ENCODE data around the gene GPR45.

GPR45 gene

GRCh38 chr2:105254531-105255210 lies 13.1 kb downstream of the GPR45 start:
- DNase-seq (ENCODE audit: low spot score) = no peak

- no peak for DNase-seq (ENCODE audit: low spot score)
Measured at GRCh38 chr2:105255979-105256378, 14.4 kb downstream of the GPR45 start.

DNA sequence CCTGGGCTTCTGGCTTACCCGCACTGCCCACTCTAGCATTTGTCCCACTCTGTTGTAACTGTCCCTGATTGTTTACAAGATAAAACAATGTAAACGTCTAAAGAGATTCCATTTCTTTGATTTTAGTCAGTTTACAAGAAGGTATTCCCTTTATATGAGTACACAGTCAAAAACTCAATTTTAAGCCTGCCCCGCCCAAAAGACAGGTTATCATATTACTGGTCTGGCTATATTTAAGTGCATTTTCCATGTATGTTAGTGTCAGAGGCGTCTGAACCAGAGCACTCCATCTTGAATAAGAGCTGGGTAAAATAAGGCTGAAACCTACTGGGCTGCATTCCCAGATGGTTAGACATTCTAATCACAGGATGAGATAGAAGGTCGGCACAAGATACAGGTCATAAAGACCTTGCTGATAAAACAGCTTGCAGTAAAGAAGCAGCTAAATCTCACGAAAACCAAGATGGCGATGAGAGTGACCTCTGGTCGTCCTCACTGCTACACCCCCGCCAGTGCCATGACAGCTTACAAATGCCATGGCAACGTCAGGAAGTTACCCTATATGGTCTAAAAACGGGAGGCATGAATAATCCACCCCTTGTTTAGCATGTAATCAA lies 15.0 kb downstream of the GPR45 start:
- DNase-seq (ENCODE audit: low spot score) = no peak

GRCh38 chr2:105257981-105258380 lies 16.4 kb downstream of the GPR45 start:
- no peak for DNase-seq (ENCODE audit: low spot score)

- DNase-seq (ENCODE audit: low spot score) = no peak
Measured at GRCh38 chr2:105258835-105259350, 17.4 kb downstream of the GPR45 start.

GRCh38 chr2:105261061-105261460 lies 19.5 kb downstream of the GPR45 start:
- no peak for DNase-seq (ENCODE audit: low spot score)

GRCh38 chr2:105262651-105263091 lies 21.1 kb downstream of the GPR45 start:
- no peak for DNase-seq (ENCODE audit: low spot score)

GRCh38 chr2:105269426-105269825 lies 27.9 kb downstream of the GPR45 start:
- DNase-seq (ENCODE audit: low spot score) = no peak

DNA sequence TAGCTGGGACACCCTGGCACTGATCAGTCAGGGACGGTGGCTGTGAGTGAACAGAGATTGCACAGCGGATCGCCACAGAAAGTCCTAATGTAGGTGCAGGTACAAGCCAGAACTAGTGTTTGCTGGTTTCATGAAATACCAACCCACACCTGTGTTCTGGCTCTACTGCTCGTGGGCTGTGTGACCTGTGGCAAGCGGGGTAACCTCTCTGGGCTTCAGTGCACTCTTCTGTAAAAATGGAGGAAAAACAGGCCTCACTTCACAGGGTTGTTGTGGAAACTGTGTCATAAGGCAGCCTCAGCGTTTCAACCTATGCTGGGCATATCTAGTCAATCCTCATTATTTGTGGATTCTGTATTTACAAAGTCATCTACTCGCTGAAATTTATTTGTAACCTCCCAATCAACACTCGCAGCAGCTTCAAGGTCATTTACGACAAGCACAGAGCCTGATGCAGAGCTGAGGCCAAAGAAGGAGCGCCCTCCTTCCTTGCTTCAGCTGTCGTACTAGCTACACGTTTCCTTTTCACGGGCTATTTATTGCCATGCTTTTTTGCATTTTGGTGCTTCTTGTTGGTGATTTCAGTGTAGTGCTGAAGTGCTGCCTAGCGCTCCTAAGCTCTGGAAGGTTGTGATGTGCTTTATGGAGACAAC lies 30.0 kb downstream of the GPR45 start:
- DNase-seq (ENCODE audit: low spot score) = no peak

- no peak for DNase-seq (ENCODE audit: low spot score)
Measured at GRCh38 chr2:105272176-105272575, 30.6 kb downstream of the GPR45 start.

DNA sequence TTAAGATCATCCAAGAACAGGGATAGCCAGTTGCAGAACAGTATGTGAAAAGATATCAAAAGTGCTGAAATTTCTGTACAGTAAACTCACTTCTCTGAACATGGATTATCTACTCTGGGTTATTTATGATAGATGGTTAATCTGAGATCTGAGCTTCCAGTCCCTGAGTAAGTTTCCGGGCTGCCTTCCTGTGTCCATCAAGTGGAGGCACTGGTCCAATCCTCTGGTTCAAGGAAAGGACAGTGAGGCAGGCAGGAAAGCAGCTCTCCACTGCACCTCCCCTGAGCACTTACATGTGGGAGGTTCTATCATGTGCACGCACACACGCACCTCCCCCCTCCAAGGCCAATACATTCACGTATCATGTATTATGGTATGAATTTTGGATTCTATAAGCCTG lies 32.5 kb downstream of the GPR45 start:
- no peak for DNase-seq (ENCODE audit: low spot score)

DNA sequence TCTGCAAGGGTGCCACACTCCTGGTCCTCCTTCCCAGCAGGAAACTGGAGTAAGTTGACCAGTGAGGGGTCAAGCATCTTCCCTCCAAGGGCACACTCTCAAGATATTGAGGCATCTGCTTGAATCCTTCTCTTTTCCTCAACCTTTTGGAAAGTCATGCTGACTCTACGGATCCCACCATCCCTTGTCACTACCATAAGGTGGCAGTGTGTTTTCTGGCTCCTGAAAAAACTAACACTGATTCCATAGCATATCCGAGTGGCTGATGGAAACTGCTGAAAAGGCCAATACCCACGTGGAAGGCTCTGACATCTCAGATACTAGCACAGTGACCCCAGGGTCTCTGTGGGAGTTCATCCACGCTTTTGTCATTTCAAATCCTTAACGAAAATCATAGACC lies 37.1 kb downstream of the GPR45 start:
- no peak for DNase-seq (ENCODE audit: low spot score)

DNA sequence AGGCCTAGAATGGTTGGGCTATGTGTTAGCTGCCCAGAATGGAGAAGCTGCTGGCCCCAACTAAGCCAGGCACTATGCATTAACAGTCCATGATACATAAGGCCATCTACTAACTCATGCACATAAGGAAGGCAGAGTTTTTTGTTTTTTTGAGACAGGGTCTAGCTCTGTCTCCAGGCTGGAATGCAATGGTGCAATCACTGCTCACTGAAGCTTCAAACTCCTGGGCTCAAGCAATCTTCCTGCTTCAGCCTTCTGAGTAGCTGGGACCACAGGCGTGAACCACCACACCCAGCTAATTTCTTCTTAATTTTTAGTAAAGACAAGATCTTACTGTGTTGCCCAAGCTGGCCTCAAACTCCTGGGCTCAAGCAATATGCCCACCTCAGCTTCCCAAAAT lies 37.6 kb downstream of the GPR45 start:
- DNase-seq (ENCODE audit: low spot score) = no peak

DNA sequence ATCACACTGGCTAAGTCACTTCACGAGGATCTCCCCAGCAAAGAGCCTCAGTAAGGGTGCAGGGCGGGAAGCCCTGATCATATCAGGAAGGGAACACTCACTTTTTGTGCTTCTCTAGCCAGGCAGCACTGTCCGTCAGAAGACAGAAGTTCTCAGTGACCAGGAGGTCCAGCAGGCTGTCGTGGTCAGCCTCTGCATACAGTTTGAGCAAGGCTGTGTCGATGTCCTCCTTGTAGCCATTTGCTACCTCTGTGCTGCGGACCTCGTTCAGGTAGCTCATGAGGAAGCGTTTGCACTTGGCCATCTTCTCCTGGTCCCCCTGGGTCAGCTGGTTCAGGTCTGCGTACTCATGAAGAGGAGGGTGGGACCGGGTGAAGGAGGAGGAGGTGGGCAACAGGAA lies 38.7 kb downstream of the GPR45 start:
- DNase-seq (ENCODE audit: low spot score) = no peak

- DNase-seq (ENCODE audit: low spot score) = no peak
Measured at GRCh38 chr2:105283532-105283931, 42.0 kb downstream of the GPR45 start.

- DNase-seq (ENCODE audit: low spot score) = peak; percentile 43
Measured at GRCh38 chr2:105287692-105288091, 46.1 kb downstream of the GPR45 start.

GRCh38 chr2:105288133-105288532 lies 46.6 kb downstream of the GPR45 start:
- no peak for DNase-seq (ENCODE audit: low spot score)

DNA sequence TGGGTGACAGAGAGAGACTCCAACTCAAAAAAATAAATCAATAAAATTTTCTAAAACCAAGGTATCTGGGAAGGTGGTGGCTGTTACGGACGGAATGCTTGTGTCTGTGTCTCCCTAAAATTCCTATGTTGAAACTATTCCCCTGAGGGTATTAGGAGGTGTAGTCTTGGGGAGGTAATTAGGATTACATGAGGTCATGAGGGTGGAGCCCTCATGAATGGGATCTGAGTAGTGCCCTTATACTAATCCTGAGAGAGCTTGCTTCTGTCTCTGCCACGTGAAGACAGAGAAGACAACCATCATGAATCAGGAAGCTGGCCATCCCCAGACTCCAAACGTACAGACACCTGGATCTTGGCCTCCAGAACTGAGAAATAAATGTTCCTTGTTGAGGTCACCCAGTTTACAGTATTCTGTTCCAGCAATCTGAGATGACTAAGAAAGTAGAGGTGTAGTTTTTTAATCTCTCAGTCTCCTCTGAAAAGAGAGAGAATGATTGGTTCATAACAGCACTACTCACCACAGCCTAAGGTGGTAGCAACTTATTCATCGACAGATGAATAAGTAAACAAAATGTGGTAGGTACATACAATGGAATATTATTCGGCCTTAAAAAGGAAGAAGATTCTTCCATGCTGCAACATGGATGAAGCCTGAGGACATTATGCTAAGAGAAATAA lies 49.6 kb downstream of the GPR45 start:
- no peak for DNase-seq (ENCODE audit: low spot score)

GRCh38 chr2:105291981-105292380 lies 50.4 kb downstream of the GPR45 start:
- no peak for DNase-seq (ENCODE audit: low spot score)

Measured in D341Med (cell line).